CD4-positive, alpha-beta T cell treated with Interleukin-17A for 1 hour (primary cell): ENCODE measurements around the gene NEURL2.
A peak's percentile ranks its signal among the peaks of the same experiment; 100 is the strongest.
"Not testable (repeated sequence)": the region's sequence is repeated elsewhere in the genome, so short reads cannot be mapped to it uniquely, and the experiment has no call there.

ENCODE experiments used
- DNase-seq: peaks from one replicate; pipeline ENCODE4 v3.0.0-alpha.2; 2020

The NEURL2 gene

DNA sequence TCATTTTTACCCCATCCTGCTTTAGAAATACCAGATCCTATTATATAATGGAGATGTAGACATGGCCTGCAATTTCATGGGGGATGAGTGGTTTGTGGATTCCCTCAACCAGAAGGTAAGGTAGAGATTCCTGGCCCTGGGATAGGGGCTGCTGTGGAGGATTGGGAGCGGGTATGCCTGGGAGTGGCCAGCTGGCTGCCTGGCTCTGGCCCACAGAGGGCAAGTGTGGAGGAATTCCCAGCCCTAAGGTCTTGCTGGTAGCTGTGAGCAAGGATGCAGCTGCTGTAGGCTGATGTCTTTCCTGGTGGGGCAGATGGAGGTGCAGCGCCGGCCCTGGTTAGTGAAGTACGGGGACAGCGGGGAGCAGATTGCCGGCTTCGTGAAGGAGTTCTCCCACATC lies 6.7 kb upstream of the NEURL2 start:
- DNase-seq, result no peak

DNA sequence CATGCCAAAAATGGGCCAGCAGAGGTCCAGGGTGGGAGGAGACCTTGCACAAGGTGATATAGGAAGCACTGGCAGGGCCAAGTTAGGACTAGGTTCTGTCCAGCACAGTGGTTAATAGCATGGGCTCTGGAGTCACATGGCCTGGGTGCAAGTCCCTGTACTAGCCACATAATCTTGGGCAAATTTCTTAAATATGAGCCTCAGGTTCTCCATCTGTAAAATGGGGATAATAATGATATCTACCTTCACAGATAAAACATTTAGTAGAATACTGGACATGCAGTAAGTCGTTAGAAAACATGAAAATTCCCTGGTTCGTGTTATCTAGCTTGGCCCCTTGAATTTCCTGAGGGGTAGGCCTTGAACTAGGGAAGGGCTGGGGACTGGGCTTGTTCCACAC lies 6.3 kb upstream of the NEURL2 start:
- DNase-seq, result no peak

DNA sequence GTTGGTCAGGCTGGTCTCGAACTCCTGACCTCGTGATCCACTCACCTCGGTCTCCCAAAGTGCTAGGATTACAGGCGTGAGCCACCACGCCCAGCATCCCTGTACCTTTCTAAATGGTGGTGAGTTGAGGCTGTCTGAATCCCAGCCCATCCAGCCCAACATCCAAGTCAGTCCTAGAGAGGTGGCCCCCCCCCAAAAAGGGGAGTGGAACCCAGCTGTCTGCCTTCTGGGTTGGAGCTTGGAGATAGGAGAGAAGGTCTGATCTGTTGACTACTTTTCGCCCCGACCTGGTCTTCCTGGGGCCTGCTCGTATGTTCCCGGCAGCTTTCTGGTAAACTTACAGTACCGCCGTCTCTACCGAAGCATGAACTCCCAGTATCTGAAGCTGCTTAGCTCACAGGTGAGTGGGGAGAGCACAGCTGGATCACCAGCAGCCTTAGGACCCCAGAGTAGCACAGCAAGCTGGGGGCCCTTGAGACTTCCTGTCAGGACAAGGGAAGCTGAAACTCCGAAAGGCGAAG lies 5.7 kb upstream of the NEURL2 start:
- no peak for DNase-seq

DNA sequence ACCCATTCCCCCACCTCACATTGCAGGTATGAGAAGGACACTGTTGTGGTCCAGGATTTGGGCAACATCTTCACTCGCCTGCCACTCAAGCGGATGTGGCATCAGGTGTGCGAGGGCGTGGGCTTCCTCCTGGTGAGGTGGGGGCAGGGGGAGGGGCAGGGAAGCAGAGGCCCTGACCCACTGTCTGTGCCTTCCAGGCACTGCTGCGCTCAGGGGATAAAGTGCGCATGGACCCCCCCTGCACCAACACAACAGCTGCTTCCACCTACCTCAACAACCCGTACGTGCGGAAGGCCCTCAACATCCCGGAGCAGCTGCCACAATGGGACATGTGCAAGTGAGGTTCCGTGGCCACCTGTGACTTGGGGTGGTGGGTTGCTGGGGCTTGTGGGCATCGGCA lies 3.8 kb upstream of the NEURL2 start:
- DNase-seq, result no peak

DNA sequence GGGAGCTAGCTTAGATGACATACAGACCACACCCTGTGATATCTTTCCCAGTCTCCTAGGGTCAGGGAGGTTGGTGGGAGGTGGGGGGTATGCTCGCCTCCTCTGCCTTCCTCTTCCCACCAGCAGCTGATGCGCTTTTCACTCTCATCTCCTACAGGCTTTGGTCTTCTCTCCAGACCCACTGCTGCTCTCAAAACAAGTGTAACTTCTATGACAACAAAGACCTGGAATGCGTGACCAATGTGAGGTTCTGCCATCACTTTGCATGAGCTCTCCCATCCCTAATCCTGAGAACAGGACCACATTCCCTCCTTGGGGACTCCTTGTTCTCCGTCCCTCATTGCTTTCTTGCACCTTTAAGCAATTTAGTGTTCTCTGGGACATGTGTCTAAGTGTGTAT lies 2.8 kb upstream of the NEURL2 start:
- DNase-seq, result no peak

DNA sequence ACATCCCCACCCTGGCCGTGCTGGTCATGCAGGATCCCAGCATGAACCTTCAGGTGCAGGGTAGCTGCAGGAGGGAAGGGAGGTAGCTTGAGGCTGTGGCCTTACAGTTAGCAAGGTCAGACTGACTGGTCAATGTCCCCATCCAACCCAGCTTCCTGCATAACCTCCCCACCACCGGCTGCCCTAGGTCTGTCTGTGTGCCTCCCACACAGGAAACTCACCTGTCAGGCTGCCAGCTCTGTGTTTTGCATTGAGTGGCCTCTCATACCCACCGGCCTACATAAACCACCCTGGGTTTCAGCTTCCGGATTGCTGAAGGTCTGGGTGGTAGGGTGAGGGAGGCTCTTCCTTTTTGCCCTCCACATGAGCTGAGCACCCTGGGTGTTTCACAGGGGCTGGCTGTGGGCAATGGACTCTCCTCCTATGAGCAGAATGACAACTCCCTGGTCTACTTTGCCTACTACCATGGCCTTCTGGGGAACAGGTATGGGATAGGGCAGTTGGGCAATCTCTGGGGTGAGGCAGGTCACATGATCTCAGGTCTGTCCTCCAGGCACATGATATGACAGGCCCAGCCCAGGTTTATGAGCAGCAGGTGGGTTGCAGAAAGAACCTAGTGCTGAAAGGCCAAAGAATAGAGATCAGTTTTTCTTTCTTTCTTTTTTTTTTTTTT lies 2.0 kb upstream of the NEURL2 start:
- DNase-seq, result peak; percentile 35

DNA sequence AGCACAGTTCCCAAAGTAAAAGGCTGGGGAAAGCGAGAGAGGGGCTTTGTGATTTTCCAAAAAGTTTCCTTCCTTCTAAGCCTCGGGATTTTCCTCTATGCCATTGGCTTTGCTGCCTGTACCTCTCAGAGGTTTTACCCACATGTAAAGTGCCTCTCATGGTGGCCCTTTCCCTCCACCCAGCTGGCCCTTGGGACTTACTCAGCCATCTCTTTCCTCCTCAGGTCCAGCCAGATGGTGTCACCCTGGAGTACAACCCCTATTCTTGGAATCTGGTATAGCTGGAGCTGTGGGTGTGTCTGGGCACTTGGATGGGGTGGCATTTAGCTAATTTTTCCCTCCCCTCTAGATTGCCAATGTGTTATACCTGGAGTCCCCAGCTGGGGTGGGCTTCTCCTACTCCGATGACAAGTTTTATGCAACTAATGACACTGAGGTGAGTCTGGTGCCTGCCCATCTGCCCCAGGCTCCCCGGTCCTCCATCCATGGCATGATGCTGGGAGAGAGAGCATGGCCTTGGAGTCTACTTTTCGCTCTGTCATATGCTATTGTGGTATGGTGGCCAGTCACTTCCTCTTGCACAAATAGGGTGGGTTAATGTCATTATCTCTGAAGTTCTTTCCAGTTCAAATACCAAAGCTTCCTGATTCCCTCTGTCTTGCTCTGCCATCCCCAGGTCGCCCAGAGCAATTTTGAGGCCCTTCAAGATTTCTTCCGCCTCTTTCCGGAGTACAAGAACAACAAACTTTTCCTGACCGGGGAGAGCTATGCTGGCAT lies 1.2 kb upstream of the NEURL2 start:
- DNase-seq, result no peak

DNA sequence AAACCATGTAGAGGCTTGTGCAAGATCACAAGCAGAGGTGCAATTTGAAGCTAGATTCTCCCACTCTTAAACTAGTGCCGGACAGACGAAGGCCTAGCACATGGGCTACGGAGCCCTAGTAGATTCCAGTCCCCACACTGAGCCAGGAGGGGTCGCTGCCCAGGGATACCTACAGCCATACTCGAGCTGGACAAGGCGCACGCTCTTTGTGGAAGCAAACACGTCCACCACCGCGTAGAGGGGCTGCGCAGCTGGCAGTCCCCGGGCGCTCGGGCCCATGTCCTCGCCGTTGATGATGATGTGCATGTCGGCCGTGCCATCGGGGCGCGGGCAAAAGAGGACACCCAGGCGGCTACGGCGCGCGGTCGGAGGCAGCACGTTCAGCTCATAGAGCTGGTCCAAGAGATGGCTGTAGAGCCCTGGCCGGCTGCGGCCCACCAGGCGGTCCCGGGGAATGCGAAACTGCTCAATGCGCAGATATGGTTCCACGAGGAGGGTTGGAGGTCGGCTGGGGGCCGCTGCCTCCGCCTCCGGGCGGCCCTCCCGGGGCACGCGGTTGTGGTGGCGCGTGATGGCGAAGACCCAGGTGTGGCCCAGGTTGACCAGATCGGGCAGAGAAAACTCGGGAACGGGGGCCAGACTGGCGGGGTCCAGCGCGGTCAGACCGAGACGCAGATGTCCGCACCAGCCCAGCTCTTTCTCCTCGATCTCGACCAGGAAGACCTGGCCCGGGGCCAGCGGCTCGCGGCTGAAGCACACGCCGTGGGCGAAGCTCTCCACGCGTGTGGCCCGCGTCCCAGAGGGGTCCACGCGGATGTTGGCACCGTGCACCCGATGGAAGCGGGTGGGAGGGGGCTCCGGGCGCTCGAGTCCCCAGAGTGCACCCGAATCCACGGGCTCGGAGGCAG lies 677 bp downstream of the NEURL2 start:
- DNase-seq, result peak; percentile 52

DNA sequence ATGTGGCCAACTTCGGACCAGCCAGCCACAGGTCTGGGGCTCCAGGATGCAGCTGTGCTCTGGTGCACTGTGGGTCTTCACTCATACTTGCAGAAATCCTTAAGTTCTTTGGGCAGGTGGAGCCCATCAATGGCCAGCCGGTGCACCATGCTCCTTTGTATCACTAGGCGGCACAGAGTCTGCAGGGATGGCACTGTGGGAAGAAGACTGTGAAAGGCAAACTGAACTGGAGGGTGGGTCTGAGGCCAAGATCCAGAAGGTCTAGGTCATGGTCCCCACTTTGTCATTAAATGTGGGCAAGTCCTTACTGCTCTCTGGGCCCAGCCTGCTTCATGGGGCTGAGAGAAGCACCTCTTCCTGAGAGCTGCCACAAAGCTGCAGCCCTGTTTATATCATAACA lies 2.3 kb downstream of the NEURL2 start:
- no peak for DNase-seq

DNA sequence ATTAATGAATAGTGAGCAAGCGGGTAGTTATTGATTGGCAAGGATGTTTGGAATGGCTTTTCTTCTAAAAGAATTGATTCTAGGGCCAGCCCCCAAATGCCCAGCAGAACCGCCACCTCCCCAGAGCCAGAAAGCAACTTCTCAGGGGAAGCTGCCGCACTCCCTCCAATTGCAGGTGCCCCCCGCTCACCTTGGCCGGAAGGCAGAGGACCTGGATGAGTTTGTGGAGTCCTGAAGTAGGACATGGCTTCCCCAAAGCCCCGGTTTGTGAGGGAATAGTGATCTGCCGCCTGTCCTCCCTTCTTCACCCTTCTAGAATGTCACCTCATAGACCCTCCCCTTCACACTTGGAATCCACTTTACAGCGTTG lies 3.7 kb downstream of the NEURL2 start, which contains the start of gene SPATA25:
SPATA25 (minus strand) TSS at position 277 of the 370 bp plus-strand sequence; CDS start at position 245, 32 bp downstream.
- no peak for DNase-seq

DNA sequence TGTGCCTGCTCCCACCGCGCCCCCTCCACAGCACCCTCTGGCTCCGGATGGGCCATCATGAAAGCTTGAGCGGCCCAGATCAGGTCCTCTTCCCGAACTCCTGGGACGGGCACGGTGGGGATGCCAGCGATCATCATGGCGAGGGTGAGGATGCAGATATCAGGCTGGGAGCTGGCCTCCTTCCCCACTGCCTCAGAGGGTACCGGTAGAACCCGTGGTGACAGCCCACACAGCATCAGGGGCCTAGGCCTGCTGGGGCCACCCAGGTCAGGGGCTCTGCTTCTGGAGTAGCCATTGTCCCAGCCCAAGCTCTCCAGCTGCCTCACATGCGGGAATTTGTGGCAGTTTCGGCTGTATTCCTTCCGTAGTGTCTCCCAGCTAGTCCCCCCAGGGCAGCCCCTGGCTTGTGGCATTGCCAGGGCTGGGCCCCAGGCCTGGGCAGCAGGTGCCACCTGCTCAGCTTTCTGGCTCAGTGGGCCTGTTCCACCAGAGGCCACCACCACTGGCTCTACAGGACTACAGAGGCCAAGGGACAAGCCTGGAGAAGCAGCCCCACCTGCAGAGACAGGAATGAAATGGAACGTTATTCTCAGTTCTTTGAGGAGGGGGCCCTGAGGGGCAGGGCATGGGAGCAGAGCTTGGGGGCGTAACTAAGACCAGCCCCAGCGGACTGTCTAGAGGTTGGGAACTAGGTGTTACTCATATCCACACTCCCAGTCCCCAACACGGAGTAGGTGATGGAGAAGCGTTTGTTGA lies 4.2 kb downstream of the NEURL2 start:
- no peak for DNase-seq

DNA sequence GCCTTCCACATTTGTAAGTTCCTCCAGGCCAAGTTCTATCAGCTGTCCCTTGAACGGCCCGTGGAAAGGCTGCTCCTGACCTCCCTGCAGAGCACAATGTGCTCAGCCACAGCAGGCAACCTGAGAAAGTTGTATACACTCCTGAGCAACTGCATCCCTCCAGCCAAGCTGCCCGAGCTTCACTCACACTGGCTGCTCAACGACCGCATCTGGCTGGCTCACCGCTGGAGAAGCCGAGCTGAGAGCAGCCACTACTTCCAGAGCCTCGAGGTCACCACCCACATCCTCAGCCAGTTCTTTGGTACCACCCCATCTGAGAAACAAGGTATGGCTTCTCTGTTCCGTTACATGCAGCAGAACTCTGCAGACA lies 7.9 kb downstream of the NEURL2 start:
- DNase-seq, result no peak

DNA sequence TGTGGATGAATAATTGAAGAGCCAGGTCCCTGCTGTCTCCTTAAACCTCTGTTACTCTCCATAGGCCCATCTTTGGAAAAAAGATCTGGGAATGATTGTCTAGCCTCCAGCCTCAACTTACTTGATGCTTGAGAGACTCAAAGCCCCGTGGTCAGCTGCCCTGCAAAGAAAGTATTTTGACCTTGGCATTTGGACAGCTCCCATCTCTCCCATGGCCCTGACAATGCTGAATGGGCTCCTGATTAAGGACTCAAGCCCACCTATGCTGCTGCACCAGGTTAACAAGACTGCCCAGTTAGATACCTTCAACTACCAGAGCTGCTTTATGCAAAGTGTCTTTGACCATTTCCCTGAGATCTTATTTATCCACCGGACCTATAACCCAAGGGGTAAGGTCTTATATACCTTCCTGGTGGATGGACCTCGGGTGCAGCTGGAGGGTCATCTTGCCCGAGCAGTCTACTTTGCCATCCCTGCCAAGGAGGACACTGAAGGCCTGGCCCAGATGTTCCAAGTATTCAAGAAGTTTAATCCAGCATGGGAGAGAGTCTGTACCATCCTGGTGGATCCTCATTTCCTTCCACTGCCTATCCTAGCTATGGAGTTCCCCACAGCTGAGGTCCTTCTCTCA lies 8.4 kb downstream of the NEURL2 start:
- DNase-seq, result no peak

DNA sequence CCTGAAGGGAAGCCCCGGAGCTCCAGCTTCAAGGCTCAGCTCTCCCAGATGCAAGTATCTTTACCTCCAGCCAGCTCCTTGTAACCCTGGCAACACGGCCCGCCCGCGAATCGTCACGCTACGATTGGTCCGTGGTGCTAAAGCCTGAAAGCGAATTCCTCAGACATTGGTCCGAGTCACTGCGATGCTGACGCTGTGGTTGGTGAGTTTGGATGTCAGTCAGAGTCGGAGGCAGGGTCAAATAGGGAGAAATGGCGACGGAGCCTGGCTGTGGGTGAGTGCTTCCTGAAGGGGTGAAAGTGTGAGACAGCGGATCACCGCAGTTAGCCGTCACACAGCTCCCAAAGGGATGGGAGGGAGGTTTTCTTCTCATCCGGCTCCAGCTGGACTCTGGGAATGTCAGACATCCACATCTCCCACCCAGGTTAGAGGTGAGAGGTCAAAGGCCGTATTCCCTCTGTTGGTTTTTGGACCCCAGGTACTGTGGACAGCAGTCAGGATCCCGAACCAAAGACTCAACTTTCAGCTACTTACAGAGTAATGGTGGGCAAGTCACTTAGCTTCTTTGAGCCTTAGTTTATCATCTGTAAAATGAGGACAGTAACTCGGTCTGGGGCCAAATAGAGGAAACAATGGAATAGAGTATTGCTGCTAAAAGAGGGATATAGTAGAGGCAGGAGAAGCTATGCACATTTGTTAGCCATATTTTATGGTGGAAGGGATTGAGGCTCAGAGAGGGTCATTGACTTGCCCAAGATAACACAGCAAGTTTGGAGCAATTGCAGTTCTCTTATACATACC lies 9.8 kb downstream of the NEURL2 start, which contains the start of gene ZSWIM1:
ZSWIM1 (plus strand) TSS at position 240 of the 801 bp plus-strand sequence. CDS start 1,366 bp downstream, outside the sequence.
- DNase-seq, result peak; percentile 99

DNA sequence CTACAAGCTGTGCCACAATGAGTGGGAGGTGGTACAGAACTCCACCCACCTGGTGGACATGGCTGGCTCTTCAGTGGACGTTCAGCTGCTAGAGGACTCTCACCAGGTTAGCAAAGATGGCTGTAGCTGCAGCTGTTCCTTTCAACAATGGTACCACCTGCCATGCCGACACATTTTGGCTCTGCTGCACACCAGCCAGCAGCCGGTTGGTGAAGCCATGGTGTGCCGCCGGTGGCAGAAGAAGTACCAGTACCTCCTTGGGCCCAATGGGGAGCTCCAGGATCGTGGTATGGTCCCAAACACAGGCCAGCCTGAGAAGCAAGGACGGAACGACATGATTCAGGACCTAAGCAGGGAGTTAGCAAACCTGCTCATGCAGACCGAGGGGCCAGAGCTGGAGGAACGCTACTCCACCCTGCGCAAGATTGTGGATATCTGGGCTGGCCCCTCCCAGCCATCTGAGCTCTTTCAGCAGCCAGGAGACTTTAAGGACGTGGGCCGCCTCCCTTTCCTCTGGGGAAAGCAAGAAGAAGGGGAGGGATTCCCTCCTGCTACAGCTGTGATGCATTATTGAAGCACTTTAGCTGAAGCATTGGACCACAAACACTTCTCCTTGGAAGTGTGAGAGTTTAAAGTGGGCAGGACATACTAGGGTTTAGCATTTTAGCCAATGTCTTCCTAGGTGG lies 12.8 kb downstream of the NEURL2 start:
- no peak for DNase-seq

DNA sequence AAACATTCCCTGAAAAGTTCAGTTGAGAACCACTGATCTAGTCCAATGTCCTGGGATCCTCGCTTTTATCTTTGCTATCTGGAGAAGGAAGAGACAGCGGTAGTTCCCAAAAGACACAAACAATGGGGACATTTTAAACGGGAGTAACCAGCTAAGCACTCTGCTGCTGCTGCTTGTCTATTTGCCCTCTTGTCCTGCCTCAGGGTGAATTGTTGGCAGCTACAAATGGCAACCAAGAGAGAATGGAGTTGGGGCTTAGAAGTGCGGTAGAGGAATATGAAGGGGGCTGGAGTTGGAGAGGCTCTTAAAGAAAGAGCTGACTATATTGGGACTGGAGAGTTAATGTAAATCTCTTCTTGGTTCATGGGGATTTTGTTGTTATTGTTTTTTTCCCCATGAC lies 16.4 kb downstream of the NEURL2 start:
- DNase-seq, result no peak

DNA sequence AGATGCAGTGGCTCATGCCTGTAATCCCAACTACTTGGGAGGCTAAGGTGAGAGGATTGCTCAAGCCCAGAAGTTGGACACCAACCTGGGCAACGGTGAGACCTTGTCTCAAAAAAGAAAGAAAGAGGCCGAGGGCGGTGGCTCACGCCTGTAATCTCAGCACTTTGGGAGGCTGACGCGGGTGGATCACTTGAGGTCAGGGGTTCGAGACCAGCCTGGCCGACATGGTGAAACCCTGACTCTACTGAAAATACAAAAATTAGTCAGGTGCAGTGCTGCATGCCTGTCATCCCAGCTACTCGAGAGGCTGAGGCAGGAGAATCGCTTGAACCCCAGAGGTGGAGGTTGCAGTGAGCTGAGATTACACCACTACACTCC lies 16.9 kb downstream of the NEURL2 start:
- DNase-seq, result not testable (repeated sequence)

DNA sequence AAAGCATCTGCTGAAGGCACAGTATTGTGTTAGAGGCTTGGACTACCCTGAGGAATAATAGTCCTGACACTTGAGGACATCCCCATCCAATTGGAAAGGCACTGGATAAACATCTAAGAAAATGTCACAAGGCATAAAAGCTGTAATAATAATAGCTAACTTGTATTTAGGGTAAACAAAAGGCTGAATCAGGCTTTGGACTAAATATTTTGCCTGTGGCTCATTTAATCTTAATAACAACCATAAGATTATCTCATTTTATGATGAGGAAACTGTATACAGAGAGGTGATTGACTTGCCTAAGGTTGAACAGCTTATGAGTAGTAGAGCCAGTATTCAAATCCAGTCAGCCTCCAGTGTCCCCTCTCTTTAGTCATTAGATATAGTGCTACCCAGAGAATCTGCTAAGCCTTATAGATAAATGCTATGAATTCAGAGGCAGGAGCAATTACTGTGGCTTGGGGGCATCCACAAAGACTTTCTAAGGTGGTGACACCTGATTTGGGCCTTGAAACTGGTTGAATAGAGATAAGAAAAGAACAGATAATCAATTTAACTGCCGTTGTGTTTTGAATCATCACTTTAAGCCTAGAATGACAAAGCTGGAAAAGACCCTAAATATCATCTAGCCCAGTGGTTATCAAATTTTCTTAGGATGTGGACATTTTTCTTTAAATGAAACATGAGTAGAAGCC lies 17.5 kb downstream of the NEURL2 start:
- no peak for DNase-seq

DNA sequence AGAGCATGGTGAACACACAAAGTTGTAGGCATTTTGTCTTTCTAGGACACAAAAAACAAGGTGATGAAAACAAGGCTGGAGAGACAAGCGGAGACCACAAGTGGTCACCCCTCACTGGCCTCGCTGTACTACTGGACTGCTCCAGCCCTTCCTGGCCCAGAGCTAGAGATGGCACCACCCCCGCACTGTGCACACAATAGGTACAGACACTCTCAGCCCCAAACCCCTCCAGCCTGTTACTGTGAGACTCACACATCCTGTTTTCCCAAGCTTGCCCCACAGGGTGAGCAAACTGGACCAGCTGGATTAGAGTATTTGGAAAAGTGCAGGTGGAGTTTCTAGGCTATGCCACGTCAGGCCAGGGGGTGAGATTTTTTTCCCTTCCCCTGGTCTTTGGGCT lies 18.4 kb downstream of the NEURL2 start:
- DNase-seq, result no peak

DNA sequence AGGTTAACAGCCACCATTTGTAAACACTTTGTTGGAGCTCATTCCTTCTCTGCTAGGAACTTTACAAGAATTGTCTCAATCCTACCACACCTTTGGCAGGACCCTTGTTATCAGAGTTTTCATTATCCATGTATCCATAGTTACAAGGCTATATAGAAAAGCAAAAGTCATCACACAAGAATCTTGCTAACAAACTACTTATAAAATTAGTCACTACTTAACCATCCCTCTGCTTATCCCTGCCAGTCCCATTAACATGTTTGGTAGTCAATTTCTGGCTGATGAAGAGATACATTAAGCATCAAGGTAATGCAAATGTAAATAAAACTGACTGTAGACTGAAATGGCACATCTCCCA lies 23.2 kb downstream of the NEURL2 start:
- DNase-seq, result no peak
